ENCODE data around the gene NDE1. TPM values are rescaled to one million over a fixed set of nuclear protein-coding genes. Genes with fewer than 3 reads are reported as not detected.

The NDE1 gene
- total RNA-seq, 3 donors from 2014 or later = 19.0 to 34.7 (median 34.1) TPM

DNA sequence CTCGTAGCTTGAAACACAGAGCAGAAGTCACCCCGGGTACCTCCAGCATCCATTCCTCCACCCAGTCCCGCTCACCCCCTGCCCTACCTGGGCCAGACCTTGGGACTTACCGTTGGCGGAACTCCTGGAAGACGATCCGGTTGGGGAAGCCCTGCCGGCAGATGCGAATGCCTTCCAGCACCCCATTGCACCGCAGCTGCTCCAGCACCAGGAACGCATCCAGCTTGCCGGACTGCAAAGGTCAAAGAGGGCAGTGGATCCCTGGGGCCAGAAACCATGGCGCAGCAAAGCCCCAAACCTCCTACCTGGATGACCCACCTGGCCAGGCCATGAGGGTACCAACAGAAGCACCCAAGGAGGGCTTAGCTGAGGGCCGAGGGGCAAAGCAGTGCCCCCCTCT lies 97.9 kb downstream of the NDE1 start:
- no peak overlapping the region for H3K27ac ChIP-seq
- TF ChIP-seq POLR2A (IDR thresholded peaks at IDR 0.05) (no peak), POLR2AphosphoS5 (IDR thresholded peaks at IDR 0.05) (no peak), CTCF (IDR thresholded peaks at IDR 0.05) (no peak)
- H3K9me3 ChIP-seq = no peaks in the 10 kb centered on the region
- no peaks in the 10 kb centered on the region for H3K27me3 ChIP-seq
- H3K36me3 ChIP-seq = no peaks in the 10 kb centered on the region
- no peak for DNase-seq (ENCODE audit: low spot score in 2 of 2)
- intact Hi-C loops (cut with DNase I; ENCODE audit: low total_unique reads) = no loop called here
- no peaks in the 10 kb centered on the region for H3K4me1 ChIP-seq
- H3K4me3 ChIP-seq = no peak overlapping the region

DNA sequence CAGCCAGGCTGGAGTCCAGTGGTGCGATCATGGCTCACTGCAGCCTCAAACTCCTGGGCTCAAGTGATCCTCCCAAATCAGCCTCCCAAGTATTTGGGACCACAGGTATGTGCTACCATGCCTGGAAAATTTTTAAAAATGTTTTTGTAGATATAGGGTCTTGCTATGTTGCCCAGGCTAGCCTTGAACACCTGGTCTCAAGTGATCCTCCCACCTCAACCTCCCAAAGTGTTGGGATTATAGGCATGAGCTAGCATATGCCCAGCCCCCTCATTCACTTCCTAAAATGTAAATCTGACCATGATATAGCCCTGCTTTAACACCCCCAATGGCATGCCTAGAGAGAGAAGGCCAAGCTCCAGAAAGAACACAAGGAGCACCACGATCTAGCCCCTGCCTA lies 98.6 kb downstream of the NDE1 start:
- DNase-seq (ENCODE audit: low spot score in 2 of 2) = no peak
- TF ChIP-seq POLR2A (IDR thresholded peaks at IDR 0.05) = no peak
- TF ChIP-seq POLR2AphosphoS5 (IDR thresholded peaks at IDR 0.05) = no peak
- no peak for TF ChIP-seq CTCF (IDR thresholded peaks at IDR 0.05)
- Histone ChIP-seq H3K27me3 (no peaks in the 10 kb centered on the region), H3K36me3 (no peaks in the 10 kb centered on the region), H3K9me3 (no peaks in the 10 kb centered on the region), H3K27ac (no peak overlapping the region), H3K4me1 (no peaks in the 10 kb centered on the region), H3K4me3 (no peak overlapping the region)
- intact Hi-C loops (cut with DNase I; ENCODE audit: low total_unique reads) = no loop called here

DNA sequence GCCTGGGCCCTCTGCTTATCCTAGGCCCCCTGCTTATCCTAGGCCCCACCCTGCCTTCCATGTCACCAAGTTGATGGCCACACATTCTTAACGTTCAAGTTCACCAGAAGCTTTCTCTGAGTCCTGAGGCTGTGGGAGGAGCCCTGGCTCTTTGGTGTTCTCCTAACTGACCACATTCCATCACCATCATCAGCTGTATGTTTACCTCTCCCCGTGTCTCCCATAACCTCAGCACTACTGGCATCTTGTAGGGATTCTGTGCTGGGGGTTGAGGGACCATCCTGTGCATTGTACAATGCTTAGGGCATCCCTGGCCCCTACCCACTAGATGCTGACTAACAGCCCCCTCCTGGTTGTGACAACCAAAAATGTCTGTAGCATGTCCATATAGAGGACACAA lies 99.3 kb downstream of the NDE1 start:
- no peak for DNase-seq (ENCODE audit: low spot score in 2 of 2)
- no peak overlapping the region for H3K4me3 ChIP-seq
- H3K9me3 ChIP-seq = no peaks in the 10 kb centered on the region
- intact Hi-C loops (cut with DNase I; ENCODE audit: low total_unique reads) = no loop called here
- no peaks in the 10 kb centered on the region for H3K4me1 ChIP-seq
- H3K27me3 ChIP-seq = no peaks in the 10 kb centered on the region
- no peak overlapping the region for H3K27ac ChIP-seq
- TF ChIP-seq CTCF (IDR thresholded peaks at IDR 0.05) (no peak), POLR2A (IDR thresholded peaks at IDR 0.05) (no peak), POLR2AphosphoS5 (IDR thresholded peaks at IDR 0.05) (no peak)
- H3K36me3 ChIP-seq = no peaks in the 10 kb centered on the region

GRCh38 chr16:15749985-15750384 lies 99.9 kb downstream of the NDE1 start:
- Histone ChIP-seq H3K27ac (no peak overlapping the region), H3K36me3 (no peaks in the 10 kb centered on the region), H3K9me3 (no peaks in the 10 kb centered on the region), H3K27me3 (no peaks in the 10 kb centered on the region), H3K4me1 (no peaks in the 10 kb centered on the region), H3K4me3 (no peak overlapping the region)
- DNase-seq (ENCODE audit: low spot score in 2 of 2) = no peak
- intact Hi-C loops (cut with DNase I; ENCODE audit: low total_unique reads) = no loop called here
- TF ChIP-seq CTCF (IDR thresholded peaks at IDR 0.05) = no peak
- TF ChIP-seq POLR2A (IDR thresholded peaks at IDR 0.05) = no peak
- TF ChIP-seq POLR2AphosphoS5 (IDR thresholded peaks at IDR 0.05) = no peak

DNA sequence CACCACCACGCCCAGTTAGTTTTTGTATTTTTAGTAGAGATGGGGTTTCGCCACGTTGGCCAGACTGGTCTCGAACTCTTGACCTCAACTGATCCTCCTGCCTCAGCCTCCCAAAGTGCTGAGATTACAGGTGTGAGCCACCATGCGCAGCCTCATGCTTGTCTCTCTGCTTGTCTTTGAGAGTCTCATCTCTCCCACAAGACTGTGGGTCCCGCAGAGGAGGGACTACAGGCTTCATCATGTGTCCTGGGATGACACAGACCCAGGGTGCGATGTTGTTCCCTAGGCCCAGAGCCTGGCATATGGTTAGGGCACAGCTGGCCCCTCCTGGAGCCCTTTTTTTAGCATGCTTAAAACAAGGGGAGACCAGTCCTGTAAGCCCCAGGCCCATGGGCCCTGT lies 101.9 kb downstream of the NDE1 start:
- Histone ChIP-seq H3K9me3 (no peaks in the 10 kb centered on the region), H3K4me1 (no peaks in the 10 kb centered on the region), H3K4me3 (no peak overlapping the region), H3K36me3 (no peaks in the 10 kb centered on the region), H3K27me3 (no peaks in the 10 kb centered on the region), H3K27ac (no peak overlapping the region)
- TF ChIP-seq POLR2AphosphoS5 (IDR thresholded peaks at IDR 0.05) (no peak), CTCF (IDR thresholded peaks at IDR 0.05) (no peak), POLR2A (IDR thresholded peaks at IDR 0.05) (no peak)
- intact Hi-C loops (cut with DNase I; ENCODE audit: low total_unique reads) = no loop called here
- no peak for DNase-seq (ENCODE audit: low spot score in 2 of 2)
